DMS79 (cell line): ENCODE results near the gene WDR38.
"Not testable (repeated sequence)": the region's sequence is repeated elsewhere in the genome, so short reads cannot be mapped to it uniquely, and the experiment has no call there.

Source experiments
- DNase-seq: peaks from one replicate; lab custom pipeline; 2025; lab: John Stamatoyannopoulos, UW

Gene WDR38

GRCh38 chr9:124834591-124834990 is 18.7 kb upstream of the WDR38 start:
- DNase-seq: no peak

- DNase-seq: peak; percentile 67
These were observed 18.2 kb upstream of the WDR38 start for GRCh38 chr9:124835026-124835557.

GRCh38 chr9:124838132-124838531 is 15.1 kb upstream of the WDR38 start:
- not testable (repeated sequence) for DNase-seq

GRCh38 chr9:124838567-124839275 is 14.5 kb upstream of the WDR38 start:
- not testable (repeated sequence) for DNase-seq

GRCh38 chr9:124839612-124840299 is 13.5 kb upstream of the WDR38 start:
- DNase-seq: no peak

- no peak for DNase-seq
These were observed 12.9 kb upstream of the WDR38 start for GRCh38 chr9:124840300-124840833.

- DNase-seq: no peak
These were observed 12.0 kb upstream of the WDR38 start for GRCh38 chr9:124841075-124841821.

- no peak for DNase-seq
These were observed 9.7 kb upstream of the WDR38 start for GRCh38 chr9:124843456-124844034.

GRCh38 chr9:124844291-124844690 is 9.0 kb upstream of the WDR38 start:
- DNase-seq: no peak

GRCh38 chr9:124846467-124846866 is 6.8 kb upstream of the WDR38 start:
- not testable (repeated sequence) for DNase-seq

- DNase-seq: no peak
These were observed 6.3 kb upstream of the WDR38 start for GRCh38 chr9:124846969-124847368.

- no peak for DNase-seq
These were observed 3.5 kb upstream of the WDR38 start for GRCh38 chr9:124849801-124850200.

- DNase-seq: no peak
These were observed 985 bp upstream of the WDR38 start for GRCh38 chr9:124852121-124852828.

- no peak for DNase-seq
These were observed 414 bp downstream of the WDR38 start for GRCh38 chr9:124853605-124854143.

- DNase-seq: no peak
These were observed 901 bp downstream of the WDR38 start for GRCh38 chr9:124854161-124854560.

- no peak for DNase-seq
These were observed 1.6 kb downstream of the WDR38 start for GRCh38 chr9:124854822-124855221.

GRCh38 chr9:124855566-124855943 is 2.3 kb downstream of the WDR38 start:
- no peak for DNase-seq

- DNase-seq: no peak
These were observed 2.9 kb downstream of the WDR38 start for GRCh38 chr9:124855944-124856765.

- no peak for DNase-seq
These were observed 4.4 kb downstream of the WDR38 start for GRCh38 chr9:124857533-124858162.
